Endothelial cell (in vitro differentiated cells): Measurements from ENCODE around the gene TRIB2. TPM values are rescaled to one million over a fixed set of nuclear protein-coding genes. Genes with fewer than 3 reads are reported as not detected.
A peak's percentile ranks its signal among the peaks of the same experiment; 100 is the strongest.
"Not testable (repeated sequence)": the region's sequence is repeated elsewhere in the genome, so short reads cannot be mapped to it uniquely, and the experiment has no call there.

ENCODE experiments used
- DNase-seq: peaks from one replicate; pipeline ENCODE4 v3.0.0; 2021; ENCODE audit warnings: low spot score
- H3K27ac Mint-ChIP-seq: one replicate; pipeline ENCODE4 v1.8.0; 2021; ENCODE audit warnings: mixed read lengths, inconsistent platforms; ENCODE audit not compliant: unreplicated experiment
- H3K27me3 Mint-ChIP-seq: one replicate; pipeline ENCODE4 v1.8.0; 2021; ENCODE audit warnings: mild to moderate bottlenecking, moderate library complexity, mixed read lengths, inconsistent platforms; ENCODE audit not compliant: unreplicated experiment
- H3K36me3 Mint-ChIP-seq: one replicate; pipeline ENCODE4 v1.8.0; 2021; ENCODE audit warnings: mild to moderate bottlenecking, low read depth, mixed read lengths, inconsistent platforms; ENCODE audit not compliant: unreplicated experiment
- H3K4me1 Mint-ChIP-seq: one replicate; pipeline ENCODE4 v1.8.0; 2021; ENCODE audit warnings: mild to moderate bottlenecking, mixed read lengths, inconsistent platforms; ENCODE audit not compliant: unreplicated experiment
- H3K4me3 Mint-ChIP-seq: one replicate; pipeline ENCODE4 v1.8.0; 2021; ENCODE audit warnings: mild to moderate bottlenecking, mixed read lengths, inconsistent platforms; ENCODE audit not compliant: unreplicated experiment
- H3K9me3 Mint-ChIP-seq: one replicate; pipeline ENCODE4 v1.8.0; 2021; ENCODE audit warnings: mixed read lengths, inconsistent platforms; ENCODE audit not compliant: unreplicated experiment
- CTCF ChIP-seq: fragments of 200-600 bp; sonication (generic); IDR thresholded peaks from one replicate; pipeline ENCODE4 v1.5.0; 2021; ENCODE audit warnings: antibody characterized with exemption; ENCODE audit not compliant: unreplicated experiment
- total RNA-seq: library from RNA; stranded (reverse); fragmentation: NEBNext Ultra II Directional; extraction: Animal tissue kit (Norgen Biotek cat#: 25700); gene quantifications from one replicate; pipeline ENCODE4 v1.2.1, GENCODE V29; 2021; ENCODE audit not compliant: unreplicated experiment

TRIB2 gene
- total RNA-seq, 1 donor from 2014 or later, result 10.1 TPM

GRCh38 chr2:12675352-12675795 lies 41.4 kb upstream of the TRIB2 start:
- Mint-ChIP-seq H3K27me3 (no peaks in the 10 kb centered on the region), H3K27ac (no peak overlapping the region), H3K9me3 (no peaks in the 10 kb centered on the region), H3K36me3 (peaks cover 8% of the 10 kb centered on the region), H3K4me1 (no peaks in the 10 kb centered on the region), H3K4me3 (no peak overlapping the region)
- TF ChIP-seq CTCF, result no peak
- no peak for DNase-seq

GRCh38 chr2:12675801-12676200 lies 40.9 kb upstream of the TRIB2 start:
- Mint-ChIP-seq H3K36me3 (peaks cover 8% of the 10 kb centered on the region), H3K4me3 (no peak overlapping the region), H3K9me3 (no peaks in the 10 kb centered on the region), H3K27ac (no peak overlapping the region), H3K27me3 (no peaks in the 10 kb centered on the region), H3K4me1 (no peaks in the 10 kb centered on the region)
- no peak for DNase-seq
- no peak for TF ChIP-seq CTCF

- DNase-seq, result no peak
- Mint-ChIP-seq H3K4me3 (no peak overlapping the region), H3K27me3 (no peaks in the 10 kb centered on the region), H3K36me3 (peaks cover 11% of the 10 kb centered on the region), H3K27ac (no peak overlapping the region), H3K4me1 (no peaks in the 10 kb centered on the region), H3K9me3 (no peaks in the 10 kb centered on the region)
- TF ChIP-seq CTCF, result no peak
Observed at GRCh38 chr2:12676771-12677170, 40.0 kb upstream of the TRIB2 start.

GRCh38 chr2:12678186-12678585 lies 38.5 kb upstream of the TRIB2 start:
- H3K4me3 Mint-ChIP-seq, result no peak overlapping the region
- peaks cover 2% of the 10 kb centered on the region for H3K27me3 Mint-ChIP-seq
- no peak overlapping the region for H3K27ac Mint-ChIP-seq
- DNase-seq, result no peak
- peaks cover 11% of the 10 kb centered on the region for H3K36me3 Mint-ChIP-seq
- H3K9me3 Mint-ChIP-seq, result no peaks in the 10 kb centered on the region
- no peaks in the 10 kb centered on the region for H3K4me1 Mint-ChIP-seq
- TF ChIP-seq CTCF, result no peak

GRCh38 chr2:12679550-12680072 lies 37.1 kb upstream of the TRIB2 start:
- no peak for TF ChIP-seq CTCF
- H3K4me1 Mint-ChIP-seq, result peaks cover 2% of the 10 kb centered on the region
- no peaks in the 10 kb centered on the region for H3K9me3 Mint-ChIP-seq
- H3K27ac Mint-ChIP-seq, result no peak overlapping the region
- H3K27me3 Mint-ChIP-seq, result peaks cover 2% of the 10 kb centered on the region
- peaks cover 11% of the 10 kb centered on the region for H3K36me3 Mint-ChIP-seq
- no peak for DNase-seq
- H3K4me3 Mint-ChIP-seq, result peak overlapping the region; percentile 10

GRCh38 chr2:12680115-12680514 lies 36.6 kb upstream of the TRIB2 start:
- Mint-ChIP-seq H3K36me3 (peaks cover 11% of the 10 kb centered on the region), H3K4me3 (peak overlapping the region; percentile 10)
- H3K9me3 Mint-ChIP-seq, H3K4me1 Mint-ChIP-seq, DNase-seq, H3K27me3 Mint-ChIP-seq, H3K27ac Mint-ChIP-seq: not testable (repeated sequence)
